Glutamatergic neuron (in vitro differentiated cells): ENCODE data around the gene C20orf144. TPM values are rescaled to one million over a fixed set of nuclear protein-coding genes. Genes with fewer than 3 reads are reported as not detected.
A peak's percentile ranks its signal among the peaks of the same experiment; 100 is the strongest.

Experiments used
- DNase-seq: peaks from one replicate; pipeline ENCODE4 v3.0.0; 2022
- H3K27ac Mint-ChIP-seq: one replicate; pipeline ENCODE4 v1.8.0; 2020; ENCODE audit warnings: mild to moderate bottlenecking, mixed read lengths, inconsistent platforms; ENCODE audit not compliant: unreplicated experiment
- H3K27me3 Mint-ChIP-seq: one replicate; pipeline ENCODE4 v1.8.0; 2020; ENCODE audit warnings: mild to moderate bottlenecking, moderate library complexity, mixed read lengths, inconsistent platforms; ENCODE audit not compliant: unreplicated experiment
- H3K36me3 Mint-ChIP-seq: one replicate; pipeline ENCODE4 v1.8.0; 2020; ENCODE audit warnings: mild to moderate bottlenecking, mixed read lengths, inconsistent platforms; ENCODE audit not compliant: unreplicated experiment
- H3K4me1 Mint-ChIP-seq: one replicate; pipeline ENCODE4 v1.8.0; 2020; ENCODE audit warnings: mild to moderate bottlenecking, low read depth, mixed read lengths, inconsistent platforms; ENCODE audit not compliant: unreplicated experiment
- H3K4me3 Mint-ChIP-seq: one replicate; pipeline ENCODE4 v1.8.0; 2020; ENCODE audit warnings: mild to moderate bottlenecking, mixed read lengths, inconsistent platforms; ENCODE audit not compliant: unreplicated experiment
- H3K9me3 Mint-ChIP-seq: one replicate; pipeline ENCODE4 v1.8.0; 2020; ENCODE audit warnings: mild to moderate bottlenecking, moderate library complexity, mixed read lengths, inconsistent platforms; ENCODE audit not compliant: unreplicated experiment
- total RNA-seq: library from RNA; stranded (reverse); fragmentation: NEBNext Ultra II Directional; extraction: Animal tissue kit (Norgen Biotek cat#: 25700); gene quantifications from one replicate; pipeline ENCODE4 v1.2.1, GENCODE V29; 2021; ENCODE audit not compliant: unreplicated experiment
- TF ChIP-seq, protein P1 (sequence below): fragments of 200-600 bp; sonication (generic); IDR thresholded peaks from one replicate; pipeline ENCODE4 v1.5.0; 2021; ENCODE audit not compliant: partially characterized antibody, unreplicated experiment

The C20orf144 gene
- total RNA-seq, 1 donor from 2014 or later, result not detected

DNA sequence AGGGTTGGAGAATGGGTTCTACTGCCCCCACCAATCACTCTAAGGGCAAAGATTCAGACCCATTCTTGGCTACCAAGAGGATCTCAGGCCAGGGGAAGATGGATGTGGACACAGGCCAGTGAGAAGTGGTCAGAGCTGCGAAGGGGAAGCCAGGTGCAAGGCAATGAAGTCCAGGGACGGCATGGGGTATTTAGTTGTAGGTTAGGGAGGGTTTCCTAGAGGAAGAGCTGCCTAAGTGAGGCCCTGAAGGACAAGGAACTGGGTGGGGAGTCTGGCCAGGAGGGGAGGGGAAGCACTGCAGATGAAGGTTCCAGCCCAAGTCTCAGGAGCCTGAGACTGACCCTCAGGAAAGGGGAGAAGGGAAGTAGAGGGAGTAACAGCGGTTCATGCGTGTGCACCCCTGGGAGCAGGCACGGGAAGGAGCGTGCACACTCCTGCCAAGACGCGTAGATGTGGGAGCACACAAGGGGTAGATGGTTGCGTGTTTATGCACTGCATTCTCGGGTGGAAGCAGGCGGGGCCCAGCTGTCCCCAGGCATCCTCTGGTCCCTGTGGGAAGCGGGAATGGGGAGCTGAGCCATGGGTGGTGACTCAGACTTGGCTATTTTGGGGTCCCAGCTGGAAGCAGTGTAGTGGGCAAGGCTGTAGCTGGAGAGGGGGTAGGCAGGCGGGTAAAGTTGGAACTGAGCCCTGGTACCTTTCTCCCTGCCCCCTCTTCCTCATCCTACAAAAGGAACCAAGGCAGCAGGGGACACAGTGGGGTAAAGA, 7.9 kb downstream of the C20orf144 start:
- Mint-ChIP-seq H3K27me3 (peaks cover 9% of the 10 kb centered on the region), H3K4me3 (peak overlapping the region; percentile 27)

DNA sequence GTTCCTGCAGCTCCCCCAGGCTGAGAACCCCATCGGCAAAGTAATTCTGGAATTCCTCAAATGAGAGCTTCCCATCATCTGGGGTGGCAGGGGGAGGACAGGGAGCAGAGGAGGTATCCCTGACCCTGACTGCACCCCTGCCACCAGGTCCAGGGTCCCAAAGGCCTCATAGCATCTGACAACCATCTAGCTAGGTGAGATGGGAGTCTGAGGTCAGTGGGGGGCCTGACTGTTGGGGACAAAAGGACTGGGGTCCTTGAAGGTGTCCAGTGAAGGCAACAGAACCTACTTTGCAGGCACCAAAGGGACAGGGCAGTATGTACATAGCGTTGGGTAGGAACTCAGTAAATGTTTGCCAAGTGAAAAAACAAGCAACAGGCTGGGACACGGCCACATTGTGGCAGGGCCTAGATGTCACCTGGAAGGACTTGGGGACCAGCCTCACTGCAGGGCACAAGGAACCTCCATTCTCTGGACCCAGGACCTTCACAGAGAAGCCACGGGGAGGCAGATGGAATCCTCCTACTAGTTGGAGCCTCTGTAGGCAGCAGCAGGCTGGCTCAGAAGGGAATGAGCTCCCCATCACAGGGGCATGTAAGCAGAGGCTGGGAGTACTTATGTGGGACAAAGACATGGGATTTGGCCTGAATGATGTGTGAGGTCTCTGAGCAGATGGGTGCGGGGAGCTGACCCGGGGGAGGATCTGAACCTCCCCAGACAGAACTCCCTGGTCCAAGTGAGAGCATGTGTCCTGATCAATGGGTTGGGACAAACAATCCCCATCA, 8.8 kb downstream of the C20orf144 start:
- H3K36me3 Mint-ChIP-seq, result no peaks in the 10 kb centered on the region
- H3K4me3 Mint-ChIP-seq, result peak overlapping the region; percentile 69
- DNase-seq, result no peak
- peak overlapping the region; percentile 64 for H3K27ac Mint-ChIP-seq
- H3K4me1 Mint-ChIP-seq, result peaks cover 35% of the 10 kb centered on the region
- H3K9me3 Mint-ChIP-seq, result peaks cover 14% of the 10 kb centered on the region
- TF ChIP-seq, protein P1, sequence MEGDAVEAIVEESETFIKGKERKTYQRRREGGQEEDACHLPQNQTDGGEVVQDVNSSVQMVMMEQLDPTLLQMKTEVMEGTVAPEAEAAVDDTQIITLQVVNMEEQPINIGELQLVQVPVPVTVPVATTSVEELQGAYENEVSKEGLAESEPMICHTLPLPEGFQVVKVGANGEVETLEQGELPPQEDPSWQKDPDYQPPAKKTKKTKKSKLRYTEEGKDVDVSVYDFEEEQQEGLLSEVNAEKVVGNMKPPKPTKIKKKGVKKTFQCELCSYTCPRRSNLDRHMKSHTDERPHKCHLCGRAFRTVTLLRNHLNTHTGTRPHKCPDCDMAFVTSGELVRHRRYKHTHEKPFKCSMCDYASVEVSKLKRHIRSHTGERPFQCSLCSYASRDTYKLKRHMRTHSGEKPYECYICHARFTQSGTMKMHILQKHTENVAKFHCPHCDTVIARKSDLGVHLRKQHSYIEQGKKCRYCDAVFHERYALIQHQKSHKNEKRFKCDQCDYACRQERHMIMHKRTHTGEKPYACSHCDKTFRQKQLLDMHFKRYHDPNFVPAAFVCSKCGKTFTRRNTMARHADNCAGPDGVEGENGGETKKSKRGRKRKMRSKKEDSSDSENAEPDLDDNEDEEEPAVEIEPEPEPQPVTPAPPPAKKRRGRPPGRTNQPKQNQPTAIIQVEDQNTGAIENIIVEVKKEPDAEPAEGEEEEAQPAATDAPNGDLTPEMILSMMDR, result no peak
- peaks cover 13% of the 10 kb centered on the region for H3K27me3 Mint-ChIP-seq

More for the DNA sequence above, 7.9 kb downstream of the C20orf144 start:
- Mint-ChIP-seq H3K9me3 (peaks cover 17% of the 10 kb centered on the region), H3K27ac (peak overlapping the region; percentile 59), H3K4me1 (peaks cover 29% of the 10 kb centered on the region), H3K36me3 (no peaks in the 10 kb centered on the region)
- TF ChIP-seq, protein P1, result no peak
- DNase-seq, result no peak

DNA sequence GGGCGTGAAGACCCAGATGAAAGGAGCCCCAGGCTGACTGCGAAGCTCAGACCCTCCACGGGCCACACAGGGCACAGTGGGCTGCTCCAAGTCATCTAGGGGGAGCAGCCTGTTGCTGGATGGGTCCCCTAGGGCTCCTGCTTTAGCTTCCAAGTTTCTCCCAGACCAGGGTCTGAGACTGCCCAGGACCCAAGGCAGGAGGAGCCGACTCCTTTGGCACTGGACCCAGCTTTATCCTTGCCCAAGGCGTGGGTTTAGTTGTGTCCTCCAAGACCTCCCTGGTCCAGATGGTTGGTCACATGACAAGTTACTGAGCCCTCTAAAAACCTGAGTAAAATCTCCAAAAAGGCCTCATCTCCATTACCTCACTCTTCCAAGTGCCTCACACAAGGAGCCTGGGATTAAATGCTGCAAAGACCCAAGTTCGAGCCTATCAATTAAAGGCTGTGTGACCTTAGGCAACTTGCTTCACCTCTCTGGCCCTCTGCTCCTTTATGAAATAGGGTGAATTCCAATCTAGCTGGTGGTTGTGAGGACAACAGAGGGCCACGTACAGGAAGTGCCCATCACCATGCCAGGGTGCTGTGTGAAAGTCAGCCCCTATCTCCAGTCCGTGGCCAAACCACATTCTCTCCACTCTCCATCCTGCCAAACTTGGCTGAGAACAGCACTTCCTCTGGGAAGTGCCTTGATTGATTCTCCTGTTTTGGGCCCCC, 9.6 kb downstream of the C20orf144 start:
- TF ChIP-seq, protein P1, result no peak
- Mint-ChIP-seq H3K9me3 (peaks cover 12% of the 10 kb centered on the region), H3K4me1 (peaks cover 37% of the 10 kb centered on the region), H3K36me3 (no peaks in the 10 kb centered on the region), H3K27me3 (peaks cover 9% of the 10 kb centered on the region), H3K4me3 (peak overlapping the region; percentile 92), H3K27ac (peak overlapping the region; percentile 86)
- no peak for DNase-seq

DNA sequence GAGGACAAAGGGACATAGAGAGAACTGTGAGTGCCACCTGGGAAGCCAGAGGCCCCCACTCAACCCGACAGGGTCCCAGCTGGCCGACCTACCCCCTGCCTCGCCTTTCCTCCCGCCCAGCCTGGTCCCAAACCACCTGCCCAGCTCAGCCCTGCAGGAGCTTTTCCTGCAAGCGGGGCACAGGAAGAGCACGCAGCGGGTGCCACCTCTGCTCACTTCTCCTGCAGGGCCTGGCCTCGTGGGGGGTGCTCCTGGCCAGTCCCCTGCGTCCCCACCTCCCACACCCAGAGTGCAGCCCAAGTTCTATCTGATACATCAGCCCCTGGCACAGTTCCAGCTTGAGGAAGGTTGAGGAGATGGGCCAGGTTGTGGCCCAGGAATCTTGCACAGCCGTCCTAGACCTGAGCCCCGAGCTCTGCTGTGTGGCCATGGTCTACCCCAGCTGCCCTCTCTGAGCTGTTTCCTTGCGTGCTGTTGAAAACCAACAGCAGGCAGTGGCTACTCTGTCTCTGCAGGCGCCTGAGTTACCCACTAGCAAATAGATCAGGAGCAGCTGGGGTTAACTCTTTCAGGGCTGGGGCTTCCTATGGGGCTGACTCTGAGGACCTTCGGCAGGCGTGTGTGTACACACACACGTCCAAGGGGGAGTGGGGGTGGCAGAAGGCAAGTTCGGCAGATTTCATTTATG, 10.4 kb downstream of the C20orf144 start:
- Mint-ChIP-seq H3K9me3 (peaks cover 11% of the 10 kb centered on the region), H3K36me3 (no peaks in the 10 kb centered on the region), H3K27ac (peak overlapping the region; percentile 86), H3K4me3 (peak overlapping the region; percentile 92), H3K27me3 (peaks cover 11% of the 10 kb centered on the region), H3K4me1 (peaks cover 37% of the 10 kb centered on the region)
- TF ChIP-seq, protein P1, result no peak
- DNase-seq, result peak; percentile 50
